ENCODE measurements around the gene KRTAP1-3. TPM values are rescaled to one million over a fixed set of nuclear protein-coding genes. Genes with fewer than 3 reads are reported as not detected.
"Not testable (repeated sequence)": the region's sequence is repeated elsewhere in the genome, so short reads cannot be mapped to it uniquely, and the experiment has no call there.

The KRTAP1-3 gene
- total RNA-seq, 4 donors from 2014 or later: not detected

DNA sequence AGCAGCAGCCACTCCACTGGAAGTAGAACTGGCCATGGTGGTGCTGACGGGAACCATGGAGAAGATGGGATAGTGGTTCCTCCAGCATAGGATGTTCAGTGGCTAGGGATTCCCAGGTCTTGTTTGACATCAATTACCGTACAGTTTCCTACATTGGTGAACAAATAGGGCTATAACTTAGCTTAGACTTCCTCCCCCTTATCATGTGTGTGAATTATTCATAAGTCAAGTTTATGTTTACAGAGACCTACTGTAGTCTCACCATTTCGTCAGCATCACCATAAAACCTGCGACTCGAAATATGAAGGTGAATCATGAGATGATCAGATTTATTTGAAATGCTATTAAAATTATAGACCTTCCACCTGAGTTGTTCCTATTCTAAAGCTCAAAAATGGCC is 24.1 kb upstream of the KRTAP1-3 start:
- DNase-seq (no peak), ATAC-seq (no peak)
- TF ChIP-seq, protein P1, sequence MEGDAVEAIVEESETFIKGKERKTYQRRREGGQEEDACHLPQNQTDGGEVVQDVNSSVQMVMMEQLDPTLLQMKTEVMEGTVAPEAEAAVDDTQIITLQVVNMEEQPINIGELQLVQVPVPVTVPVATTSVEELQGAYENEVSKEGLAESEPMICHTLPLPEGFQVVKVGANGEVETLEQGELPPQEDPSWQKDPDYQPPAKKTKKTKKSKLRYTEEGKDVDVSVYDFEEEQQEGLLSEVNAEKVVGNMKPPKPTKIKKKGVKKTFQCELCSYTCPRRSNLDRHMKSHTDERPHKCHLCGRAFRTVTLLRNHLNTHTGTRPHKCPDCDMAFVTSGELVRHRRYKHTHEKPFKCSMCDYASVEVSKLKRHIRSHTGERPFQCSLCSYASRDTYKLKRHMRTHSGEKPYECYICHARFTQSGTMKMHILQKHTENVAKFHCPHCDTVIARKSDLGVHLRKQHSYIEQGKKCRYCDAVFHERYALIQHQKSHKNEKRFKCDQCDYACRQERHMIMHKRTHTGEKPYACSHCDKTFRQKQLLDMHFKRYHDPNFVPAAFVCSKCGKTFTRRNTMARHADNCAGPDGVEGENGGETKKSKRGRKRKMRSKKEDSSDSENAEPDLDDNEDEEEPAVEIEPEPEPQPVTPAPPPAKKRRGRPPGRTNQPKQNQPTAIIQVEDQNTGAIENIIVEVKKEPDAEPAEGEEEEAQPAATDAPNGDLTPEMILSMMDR (IDR thresholded peaks at IDR 0.05 in 4 of 5, conservative IDR thresholded peaks at IDR 0.05 in 1 of 5): no peak
- TF ChIP-seq POLR2A (IDR thresholded peaks at IDR 0.05): no peak
- H3K4me1 ChIP-seq: no peaks in the 10 kb centered on the region
- H3K36me3 ChIP-seq: no peaks in the 10 kb centered on the region
- H3K9me3 ChIP-seq: no peaks in the 10 kb centered on the region
- H3K27me3 ChIP-seq: peaks cover 0 to 18% (median 7%) of the 10 kb centered on the region in 3 donors
- in situ Hi-C loops (cut with MboI; ENCODE audit: low sequenced_read_pairs in 4 of 4): loop anchor here in 1 of 4 donors (25.0 kb wide), 1 partner anchor 96 kb away; the partner anchor contains the start of gene KRT39
- no peak overlapping the region for H3K27ac ChIP-seq
- intact Hi-C loops (cut with DNase I; ENCODE audit: low total_unique reads): no loop called here
- H3K4me3 ChIP-seq: no peak overlapping the region

DNA sequence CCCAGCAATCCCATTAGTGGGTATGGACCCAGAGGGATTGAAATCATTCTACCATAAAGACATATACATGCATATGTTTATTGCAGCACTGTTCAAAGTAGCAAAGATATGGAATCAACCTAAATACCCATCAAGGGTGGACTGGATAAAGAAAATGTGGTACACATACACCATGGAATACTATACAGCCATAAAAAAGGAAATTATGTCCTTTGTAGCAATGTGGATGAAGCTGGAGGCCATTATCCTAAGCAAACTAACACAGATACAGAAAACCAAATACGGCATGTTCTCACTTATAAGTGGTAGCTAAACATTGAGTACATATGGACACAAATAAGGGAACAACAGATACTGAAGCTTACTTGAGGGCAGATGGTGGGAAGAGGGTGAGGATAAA is 22.9 kb upstream of the KRTAP1-3 start:
- no peaks in the 10 kb centered on the region for H3K4me1 ChIP-seq
- intact Hi-C loops (cut with DNase I; ENCODE audit: low total_unique reads): no loop called here
- ATAC-seq (no peak), DNase-seq (no peak)
- no peaks in the 10 kb centered on the region for H3K36me3 ChIP-seq
- no peak overlapping the region for H3K27ac ChIP-seq
- peaks cover 0 to 5% (median 0%) of the 10 kb centered on the region in 3 donors for H3K9me3 ChIP-seq
- peaks cover 0 to 18% (median 7%) of the 10 kb centered on the region in 3 donors for H3K27me3 ChIP-seq
- no peak overlapping the region for H3K4me3 ChIP-seq
- in situ Hi-C loops (cut with MboI; ENCODE audit: low sequenced_read_pairs in 4 of 4): loop anchor here in 1 of 4 donors (25.0 kb wide), 1 partner anchor 95 kb away; the partner anchor contains the start of gene KRT39
- TF ChIP-seq, protein P1 (IDR thresholded peaks at IDR 0.05 in 4 of 5, conservative IDR thresholded peaks at IDR 0.05 in 1 of 5): no peak
- TF ChIP-seq POLR2A (IDR thresholded peaks at IDR 0.05): no peak

GRCh38 chr17:41055130-41055529 is 20.5 kb upstream of the KRTAP1-3 start, which contains the start of gene KRTAP2-2:
Gene KRTAP2-2, minus strand, starts transcription at chr17:41055230. Its CDS starts 19 bp downstream, at chr17:41055211.
- in situ Hi-C loops (cut with MboI; ENCODE audit: low sequenced_read_pairs in 4 of 4): loop anchor here in 1 of 4 donors (25.0 kb wide), 1 partner anchor 93 kb away; the partner anchor contains the start of gene KRT39
- H3K27ac ChIP-seq; H3K36me3 ChIP-seq; H3K9me3 ChIP-seq; DNase-seq; intact Hi-C loops (cut with DNase I; ENCODE audit: low total_unique reads); H3K4me1 ChIP-seq; ATAC-seq; H3K4me3 ChIP-seq: not testable (repeated sequence)
- H3K27me3 ChIP-seq: peaks cover 0 to 24% (median 7%) of the 10 kb centered on the region in 3 donors

- intact Hi-C loops (cut with DNase I; ENCODE audit: low total_unique reads); H3K9me3 ChIP-seq; H3K4me3 ChIP-seq; DNase-seq; ATAC-seq; H3K4me1 ChIP-seq; H3K36me3 ChIP-seq; H3K27ac ChIP-seq: not testable (repeated sequence)
- in situ Hi-C loops (cut with MboI; ENCODE audit: low sequenced_read_pairs in 4 of 4): loop anchor here in 1 of 4 donors (25.0 kb wide), 1 partner anchor 92 kb away; the partner anchor contains the start of gene KRT39
- H3K27me3 ChIP-seq: peaks cover 0 to 27% (median 7%) of the 10 kb centered on the region in 3 donors
Measured at GRCh38 chr17:41054556-41054955, 19.9 kb upstream of the KRTAP1-3 start.

DNA sequence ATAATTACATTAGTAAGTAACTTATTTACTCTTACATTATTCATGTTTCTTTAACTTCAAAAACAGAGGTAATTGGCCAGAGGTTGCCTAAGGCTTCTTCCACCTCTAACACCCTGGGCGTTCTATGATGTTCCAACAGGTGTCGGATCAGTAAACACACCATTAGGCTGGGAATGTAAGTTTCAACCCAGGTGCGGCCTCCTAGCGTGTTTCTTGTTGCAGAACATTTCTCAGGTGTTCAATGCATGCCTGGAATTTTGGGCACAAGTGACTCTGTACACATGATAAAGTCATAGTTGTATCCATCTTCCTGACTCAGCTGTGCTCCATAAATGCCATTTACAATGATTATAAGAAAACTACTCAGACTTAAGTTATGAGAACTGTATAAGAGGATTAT is 19.4 kb upstream of the KRTAP1-3 start:
- Histone ChIP-seq H3K36me3 (no peaks in the 10 kb centered on the region), H3K4me1 (no peaks in the 10 kb centered on the region), H3K9me3 (peaks cover 0 to 5% (median 0%) of the 10 kb centered on the region in 3 donors), H3K4me3 (no peak overlapping the region), H3K27ac (no peak overlapping the region), H3K27me3 (peaks cover under 1 to 24% (median 7%) of the 10 kb centered on the region in 3 donors)
- ATAC-seq (no peak), DNase-seq (no peak)
- TF ChIP-seq, protein P1 (IDR thresholded peaks at IDR 0.05 in 4 of 5, conservative IDR thresholded peaks at IDR 0.05 in 1 of 5): no peak
- no peak for TF ChIP-seq POLR2A (IDR thresholded peaks at IDR 0.05)
- intact Hi-C loops (cut with DNase I; ENCODE audit: low total_unique reads) (no loop called here), in situ Hi-C loops (cut with MboI; ENCODE audit: low sequenced_read_pairs in 4 of 4) (loop anchor here in 1 of 4 donors (25.0 kb wide), 1 partner anchor 92 kb away; the partner anchor contains the start of gene KRT39)
